GM18517 (cell line): Measurements from ENCODE around the gene VDR.

Experiments used
- ATAC-seq: cut with Tn5 transposase; IDR thresholded peaks from one replicate; pipeline ENCODE4 v1.9.1; 2021; ENCODE audit warnings: mild to moderate bottlenecking, moderate library complexity; ENCODE audit not compliant: unreplicated experiment

The VDR gene

DNA sequence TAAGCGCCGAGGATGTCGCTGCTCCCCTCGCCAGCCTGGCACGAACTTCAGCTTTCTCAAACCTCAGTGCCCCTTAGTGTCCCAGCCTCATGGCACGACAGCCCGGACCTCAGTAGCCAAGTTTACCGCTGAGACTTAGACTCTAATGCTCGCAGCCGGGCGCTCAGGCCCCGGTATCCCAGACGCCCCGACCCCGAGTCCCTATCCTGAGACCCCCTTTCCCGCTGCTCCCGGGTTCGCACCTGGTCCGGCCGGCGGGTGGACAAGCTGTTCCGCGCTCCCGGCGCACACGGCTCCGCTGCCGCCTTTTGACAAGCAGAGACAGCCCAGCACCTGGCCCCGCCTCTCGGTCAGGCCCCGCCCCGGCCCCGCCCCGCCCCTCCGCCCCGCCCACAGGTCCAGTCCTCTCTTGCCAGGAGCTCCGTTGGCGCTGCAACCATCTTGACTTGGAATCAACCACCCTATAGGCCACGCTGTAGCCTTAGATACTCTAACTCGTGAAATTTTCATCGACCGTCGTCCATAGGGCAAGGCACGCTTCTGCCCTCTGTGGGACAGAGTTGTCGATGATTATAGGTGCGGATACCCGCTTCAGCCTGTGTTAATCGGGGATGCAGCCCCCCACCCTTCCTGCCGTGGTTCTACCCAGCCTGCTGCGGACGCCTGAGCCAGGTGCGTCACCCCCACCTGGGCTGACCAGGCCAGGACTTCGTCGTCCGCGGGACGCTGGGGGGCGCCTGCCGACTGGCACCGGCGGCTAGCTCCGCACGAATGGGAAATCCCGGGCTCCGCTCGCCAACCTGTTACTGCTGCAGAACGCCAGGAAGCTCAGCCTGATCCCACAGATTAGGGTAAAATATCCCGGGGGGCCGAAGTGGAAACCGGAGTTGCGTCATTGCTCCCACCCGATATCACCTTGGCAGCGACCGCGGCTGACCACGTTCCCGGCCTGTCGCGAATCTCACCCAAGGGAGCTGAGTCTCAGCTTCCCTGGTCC is at the start of gene VDR:
Gene VDR, minus strand, starts transcription at position 282 of the 997 bp plus-strand sequence. CDS start 25,881 bp downstream, outside the sequence.
- ATAC-seq, result peak; percentile 51

DNA sequence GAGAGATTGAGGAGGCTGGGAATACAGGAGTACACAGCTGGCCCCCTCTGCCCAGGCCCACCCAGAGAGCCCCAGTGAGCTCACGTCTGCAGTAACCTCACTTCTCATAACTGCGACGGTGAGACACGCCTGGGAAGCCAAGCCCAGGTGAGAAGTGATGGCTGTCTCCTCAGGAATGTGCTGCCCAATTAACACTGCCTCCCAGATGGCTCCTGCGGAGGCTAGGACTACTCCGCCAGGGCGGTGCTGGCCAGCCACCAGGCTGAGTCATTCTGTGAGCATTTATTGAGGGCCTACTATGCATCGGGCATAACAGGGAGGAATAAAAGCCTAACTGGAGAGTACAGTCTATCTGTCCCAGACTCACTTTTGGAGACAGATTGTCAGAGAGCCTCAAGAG is 49.3 kb upstream of the VDR start:
- no peak for ATAC-seq

DNA sequence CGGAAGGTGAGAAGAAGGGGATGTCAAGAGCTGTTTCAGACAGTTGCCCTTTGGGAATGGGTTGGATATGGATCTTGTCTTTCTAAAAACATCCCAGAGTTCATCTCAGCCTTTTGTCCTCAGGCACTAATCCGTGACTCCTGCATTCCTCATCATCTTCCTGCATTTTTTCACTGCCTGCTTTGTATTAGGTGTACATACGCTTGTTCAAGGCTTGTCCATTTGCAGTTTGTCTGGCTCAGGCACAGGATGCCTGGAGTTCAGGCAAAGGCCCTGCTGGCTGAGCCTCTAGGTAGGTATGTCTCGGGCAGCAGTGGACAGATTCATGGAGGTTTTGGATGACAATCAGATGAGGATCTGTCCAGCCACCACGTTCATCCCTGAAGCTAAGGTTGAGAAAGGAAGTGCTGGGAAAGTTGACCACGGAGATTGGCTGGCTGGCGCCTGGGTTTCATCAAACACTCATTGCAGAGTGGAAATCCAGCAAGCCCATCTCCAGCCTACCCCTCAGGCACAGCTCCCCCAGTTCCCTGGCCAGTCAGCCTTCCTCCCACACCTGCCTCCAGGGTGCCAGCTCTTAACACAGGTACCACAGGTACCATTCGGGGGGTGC is 46.2 kb upstream of the VDR start:
- ATAC-seq, result no peak

DNA sequence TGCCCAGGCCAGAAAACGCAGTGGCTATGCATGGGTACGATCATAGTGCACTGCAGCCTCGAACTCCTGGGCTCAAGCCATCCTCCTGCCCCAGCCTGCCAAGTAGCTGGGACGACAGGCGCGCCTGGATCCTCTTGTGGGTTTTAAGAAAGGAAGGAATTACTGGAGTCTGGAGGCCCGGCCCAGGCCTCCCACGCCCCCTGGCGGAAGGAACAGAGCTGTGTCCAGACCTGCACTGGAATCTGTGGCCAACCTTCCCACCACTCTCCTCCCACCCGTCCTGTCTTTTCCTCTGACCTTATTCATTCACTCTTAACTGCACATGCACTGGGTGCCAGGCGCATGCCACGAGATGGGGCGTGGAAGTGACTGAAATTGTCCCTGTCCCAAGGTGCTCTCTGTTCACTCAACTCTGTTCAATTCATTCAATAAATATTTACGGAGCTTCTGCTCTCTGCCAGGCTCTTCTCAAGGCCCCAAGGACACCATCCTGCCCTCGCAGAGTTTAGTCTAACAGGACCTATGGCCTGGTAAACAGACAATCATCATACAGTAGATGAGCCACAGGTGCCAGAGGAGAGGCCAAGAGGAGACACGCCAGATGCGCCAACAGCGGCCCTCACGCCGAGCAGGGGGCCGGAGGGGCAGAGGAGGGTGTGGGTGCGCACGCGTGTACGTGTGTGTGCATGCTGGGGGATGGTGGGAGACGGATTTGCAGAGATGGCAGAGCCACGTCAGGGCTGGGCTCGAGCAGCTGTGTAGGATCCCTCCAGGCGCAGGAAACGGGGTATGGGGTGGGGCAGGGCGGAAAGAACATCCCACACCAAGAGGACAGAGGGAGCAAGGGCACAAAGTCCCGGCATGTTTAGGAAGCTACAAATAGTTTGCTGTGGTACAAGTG is 44.9 kb upstream of the VDR start:
- ATAC-seq, result no peak

- no peak for ATAC-seq
Observed at GRCh38 chr12:47947341-47947740, 42.5 kb upstream of the VDR start.

DNA sequence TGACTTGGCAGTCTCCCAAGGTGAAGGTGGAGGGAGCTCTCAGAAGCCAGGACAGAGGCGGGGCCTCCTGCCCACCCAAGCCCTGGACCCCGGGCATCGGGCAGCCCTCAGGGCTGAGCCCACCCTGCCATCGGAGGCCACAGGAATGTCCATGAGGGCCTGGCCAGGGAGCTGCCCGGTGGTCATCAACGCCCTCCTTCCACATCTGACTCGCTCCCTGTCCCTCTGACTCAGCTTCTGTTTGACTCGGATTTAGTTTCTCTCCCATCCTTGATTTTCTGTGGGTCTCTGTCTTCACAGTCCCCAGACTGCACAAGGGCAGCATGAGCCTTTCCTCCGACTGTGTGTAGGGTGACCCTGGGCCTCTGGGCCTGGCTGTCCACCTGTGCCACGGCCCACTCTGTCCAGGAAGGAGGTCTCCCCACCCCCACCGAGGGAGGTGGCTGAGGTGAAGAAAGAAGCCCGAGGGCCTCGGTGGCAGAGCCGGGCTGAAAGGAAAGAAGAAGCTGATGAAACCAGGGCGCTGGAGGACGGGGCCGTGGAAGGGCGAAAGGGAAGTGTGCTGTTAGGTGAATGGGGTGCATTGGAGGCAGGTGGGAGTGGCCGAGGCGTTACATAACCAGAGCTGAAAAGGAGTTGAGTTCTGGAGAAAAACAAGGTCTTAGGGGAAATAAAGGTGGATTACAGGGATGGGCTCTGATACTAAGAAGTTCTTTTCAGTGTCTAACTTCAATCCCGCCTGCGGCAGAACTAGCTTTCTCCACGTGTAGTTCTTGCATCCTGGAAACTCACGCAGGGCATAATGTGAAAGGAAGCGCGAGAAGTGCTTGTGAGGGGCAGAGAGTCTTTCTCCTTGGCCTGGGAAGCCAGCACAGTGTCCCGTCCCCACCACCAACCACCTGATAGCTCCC is 41.9 kb upstream of the VDR start:
- no peak for ATAC-seq

- ATAC-seq, result no peak
Observed at GRCh38 chr12:47945341-47945728, 40.5 kb upstream of the VDR start.

- ATAC-seq, result no peak
Observed at GRCh38 chr12:47944685-47945340, 40.0 kb upstream of the VDR start.

- no peak for ATAC-seq
Observed at GRCh38 chr12:47943623-47944340, 39.0 kb upstream of the VDR start.

- ATAC-seq, result no peak
Observed at GRCh38 chr12:47942614-47943225, 37.9 kb upstream of the VDR start.

DNA sequence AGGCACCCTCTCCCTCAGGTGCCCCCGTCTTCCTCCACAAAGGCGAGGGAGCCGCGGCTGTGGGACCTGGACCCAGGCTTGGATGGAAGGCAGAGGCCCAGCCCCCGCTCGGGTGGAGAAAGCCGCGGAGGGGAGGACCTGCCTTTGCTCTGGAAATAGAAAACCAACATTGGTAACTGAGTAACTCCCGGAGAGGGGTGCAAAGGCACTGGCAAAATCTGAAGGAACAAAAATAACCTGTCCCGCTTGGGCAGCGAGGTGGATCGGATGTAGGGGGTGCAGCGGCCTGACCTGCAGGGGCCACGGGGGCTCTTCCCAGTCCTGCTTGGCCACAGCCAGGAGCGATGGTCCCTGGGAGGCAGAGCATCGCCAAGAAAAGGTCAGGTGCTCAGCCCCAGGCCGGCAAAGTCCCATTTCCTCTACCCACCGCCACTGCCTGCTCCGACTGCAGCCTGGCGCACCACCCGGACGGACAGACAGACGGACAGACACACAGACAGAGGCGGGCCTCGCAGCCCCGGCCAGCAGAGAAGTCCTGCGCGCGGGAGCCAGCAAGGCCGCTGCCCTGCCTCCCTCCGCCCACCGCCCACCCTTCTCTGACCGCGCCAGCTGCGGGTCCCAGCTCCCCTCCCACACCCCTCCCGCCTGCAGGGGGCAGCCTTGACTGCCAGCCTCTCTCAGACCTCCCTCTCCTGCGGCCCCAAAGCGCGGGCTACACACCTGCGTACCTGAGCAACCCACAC is 37.2 kb upstream of the VDR start:
- no peak for ATAC-seq

- no peak for ATAC-seq
Observed at GRCh38 chr12:47941475-47941780, 36.6 kb upstream of the VDR start.

GRCh38 chr12:47940773-47941474 is 36.1 kb upstream of the VDR start:
- no peak for ATAC-seq

DNA sequence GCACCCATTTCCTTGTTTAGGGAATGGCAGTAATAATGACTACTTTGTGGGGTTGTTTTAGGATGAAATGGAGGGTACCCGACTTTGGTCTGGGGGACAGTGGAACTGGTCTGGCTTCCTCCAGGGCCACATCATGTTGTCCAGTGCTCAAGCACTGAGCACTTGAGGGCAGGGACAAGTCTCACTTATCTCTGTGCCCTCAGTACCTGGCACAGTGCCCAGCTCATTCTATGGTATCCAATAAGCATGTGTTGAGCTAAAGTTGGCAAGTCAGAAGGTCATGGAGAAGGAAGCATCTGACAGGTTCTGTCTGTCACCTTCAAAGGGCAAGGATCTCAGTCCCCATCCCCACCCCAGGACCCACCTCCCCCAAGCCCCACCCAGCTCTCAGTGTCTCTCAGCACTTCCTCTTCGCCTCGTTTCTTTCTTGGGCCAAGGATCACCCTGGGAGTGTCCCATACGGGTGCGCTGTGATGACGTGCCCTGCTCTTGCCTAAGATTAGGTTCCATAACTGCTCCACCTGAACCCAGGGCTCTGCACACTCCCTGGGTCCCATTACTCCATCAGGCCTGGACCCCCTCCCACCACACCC is 34.3 kb upstream of the VDR start:
- ATAC-seq, result no peak

DNA sequence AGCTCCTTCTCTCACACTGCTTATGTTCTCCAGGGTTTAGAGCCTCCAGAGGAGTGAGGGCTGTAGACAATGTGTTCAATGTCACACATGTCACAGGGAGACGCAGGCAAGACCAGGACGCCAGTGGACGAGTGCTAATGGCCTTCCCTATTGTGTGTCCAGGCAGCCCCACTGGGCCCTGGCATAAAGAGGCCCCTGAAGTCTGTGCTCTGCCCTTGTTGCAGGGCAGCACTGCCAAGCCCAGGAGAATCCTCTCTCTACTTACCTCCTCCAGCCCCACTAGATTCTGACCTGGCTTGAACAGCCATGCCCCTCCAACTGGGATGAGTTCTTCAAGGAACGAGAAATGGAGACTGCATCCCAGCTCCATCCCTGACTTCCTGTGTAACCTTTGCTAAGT is 33.8 kb upstream of the VDR start:
- no peak for ATAC-seq

GRCh38 chr12:47938093-47938492 is 33.3 kb upstream of the VDR start:
- no peak for ATAC-seq

DNA sequence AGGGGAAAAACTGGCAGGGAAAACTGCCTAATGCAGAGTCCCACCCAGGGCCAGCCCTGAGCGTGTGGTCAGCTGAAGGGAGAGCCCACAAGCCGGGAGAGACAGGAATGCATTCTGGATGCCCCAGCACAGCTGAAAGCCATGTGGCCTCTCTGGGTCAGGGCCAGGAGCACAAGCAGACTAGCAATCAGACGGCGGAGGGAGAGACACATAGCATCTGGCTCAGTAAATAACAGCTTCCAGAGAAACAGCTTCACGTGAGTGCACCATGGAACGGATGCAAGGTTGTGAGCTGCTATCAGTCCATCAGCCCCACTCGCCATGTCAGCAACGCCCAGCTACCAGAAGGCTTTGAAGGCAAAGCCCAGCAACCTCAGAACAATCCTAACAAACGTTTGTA is 30.4 kb upstream of the VDR start:
- ATAC-seq, result no peak
